Thoracic aorta (tissue), 2 donors: ENCODE results near the gene PSMD9. TPM values are rescaled to one million over a fixed set of nuclear protein-coding genes. Genes with fewer than 3 reads are reported as not detected.
A peak's percentile ranks its signal among the peaks of the same experiment; 100 is the strongest.
"Not testable (repeated sequence)": the region's sequence is repeated elsewhere in the genome, so short reads cannot be mapped to it uniquely, and the experiment has no call there.

ENCODE experiments used
- ATAC-seq: fragments of 150-250 bp; one replicate; pipeline ENCODE4 v1.8.0; 2017; ENCODE audit warnings: low read depth; ENCODE audit not compliant: insufficient number of reproducible peaks, low FRiP score
- DNase-seq: peaks from one replicate; pipeline ENCODE4 v3.0.0-alpha.2; 2020; ENCODE audit warnings: low spot score
- H3K27ac ChIP-seq, 2 donors: fragments of 200-600 bp; sonication (generic); 1 replicate in 1 of 2; 2 replicates in 1 of 2; pipeline ENCODE4 v1.5.1; 2016; ENCODE audit warnings: mild to moderate bottlenecking in 2 of 2, moderate library complexity in 2 of 2
- H3K27me3 ChIP-seq: fragments of 200-600 bp; sonication (generic); replicated peaks from 2 replicates; pipeline ENCODE4 v1.6.0; 2016; ENCODE audit warnings: mild to moderate bottlenecking; ENCODE audit not compliant: insufficient read depth
- H3K36me3 ChIP-seq: fragments of 200-600 bp; sonication (generic); one replicate; pipeline ENCODE4 v1.5.1; 2016
- H3K4me1 ChIP-seq, 2 donors: fragments of 200-600 bp; sonication (generic); 1 replicate in 1 of 2; 2 replicates in 1 of 2; pipeline versions ENCODE4 v1.5.1 to v1.6.0; 2016; ENCODE audit warnings: low read depth in 2 of 2, mild to moderate bottlenecking in 1 of 2; ENCODE audit not compliant: control insufficient read depth in 1 of 2
- H3K4me3 ChIP-seq: fragments of 200-600 bp; sonication (generic); 2 replicates; pipeline ENCODE4 v1.5.1; 2016; ENCODE audit warnings: mild to moderate bottlenecking
- H3K9me3 ChIP-seq: fragments of 200-600 bp; sonication (generic); 2 replicates; pipeline ENCODE4 v1.5.1; 2016
- CTCF ChIP-seq: fragments of 200-600 bp; sonication (generic); IDR thresholded peaks from one replicate; pipeline ENCODE4 v1.5.1; 2019; ENCODE audit warnings: antibody characterized with exemption
- total RNA-seq, 2 donors: library from RNA; depleted of rRNA; stranded (reverse); fragments of >200 nt; gene quantifications; one replicate each; pipeline versions ENCODE4 v1.1.0 to v1.2.3, GENCODE V29; 2016

Gene PSMD9
- total RNA-seq, 2 donors from 2014 or later, result 93.4 to 101 TPM

DNA sequence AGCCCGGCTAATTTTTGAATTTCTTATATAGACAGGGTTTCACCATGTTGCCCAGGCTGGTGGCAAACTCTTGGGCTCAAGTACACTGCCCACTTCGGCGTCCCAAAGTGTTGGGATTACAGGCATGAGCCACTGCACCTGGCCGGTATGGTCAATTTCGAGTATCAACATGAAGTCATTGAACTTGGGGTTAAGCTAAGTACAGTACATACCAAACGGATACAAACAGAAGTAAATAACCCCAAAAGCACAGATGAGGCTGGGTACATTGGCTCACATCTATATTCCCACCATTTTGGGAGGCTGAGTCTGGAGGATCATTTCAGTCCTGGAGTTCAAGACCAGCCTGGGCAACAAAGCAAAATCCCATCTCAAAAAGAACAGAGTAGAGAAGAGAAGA, 13.0 kb upstream of the PSMD9 start:
- H3K4me3 ChIP-seq, result no peak overlapping the region
- DNase-seq (no peak), ATAC-seq (no peak)
- H3K4me1 ChIP-seq, result no peaks in the 10 kb centered on the region
- no peaks in the 10 kb centered on the region for H3K36me3 ChIP-seq
- no peaks in the 10 kb centered on the region for H3K27me3 ChIP-seq
- H3K27ac ChIP-seq, result no peak overlapping the region
- H3K9me3 ChIP-seq, result no peaks in the 10 kb centered on the region
- TF ChIP-seq CTCF, result no peak

GRCh38 chr12:121876080-121876447, 12.5 kb upstream of the PSMD9 start:
- not testable (repeated sequence) for H3K27ac ChIP-seq, H3K27me3 ChIP-seq, ATAC-seq, DNase-seq, H3K4me1 ChIP-seq, H3K36me3 ChIP-seq, H3K9me3 ChIP-seq, H3K4me3 ChIP-seq

DNA sequence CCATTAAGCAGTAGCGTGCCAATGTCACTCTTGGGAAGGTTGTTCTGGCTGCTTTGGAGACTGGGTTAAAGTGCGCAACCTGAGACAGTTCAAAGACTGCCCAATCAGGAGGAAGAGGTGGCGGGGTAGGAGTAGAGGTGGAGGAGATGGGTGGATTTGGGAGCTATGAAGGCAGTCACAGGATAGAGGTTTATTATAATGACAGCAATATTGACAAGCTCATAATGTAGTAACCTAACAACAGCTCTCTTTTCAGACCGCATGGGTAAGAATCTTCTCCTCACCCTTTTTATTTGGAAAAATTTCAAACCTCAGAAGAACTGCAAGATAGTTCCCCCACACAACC, 5.3 kb upstream of the PSMD9 start:
- Histone ChIP-seq H3K27me3 (no peaks in the 10 kb centered on the region), H3K27ac (no peak overlapping the region), H3K36me3 (no peaks in the 10 kb centered on the region), H3K4me3 (no peak overlapping the region), H3K4me1 (peaks cover 3 to 4% of the 10 kb centered on the region in 2 donors), H3K9me3 (no peaks in the 10 kb centered on the region)
- no peak for TF ChIP-seq CTCF
- ATAC-seq (no peak), DNase-seq (no peak)

DNA sequence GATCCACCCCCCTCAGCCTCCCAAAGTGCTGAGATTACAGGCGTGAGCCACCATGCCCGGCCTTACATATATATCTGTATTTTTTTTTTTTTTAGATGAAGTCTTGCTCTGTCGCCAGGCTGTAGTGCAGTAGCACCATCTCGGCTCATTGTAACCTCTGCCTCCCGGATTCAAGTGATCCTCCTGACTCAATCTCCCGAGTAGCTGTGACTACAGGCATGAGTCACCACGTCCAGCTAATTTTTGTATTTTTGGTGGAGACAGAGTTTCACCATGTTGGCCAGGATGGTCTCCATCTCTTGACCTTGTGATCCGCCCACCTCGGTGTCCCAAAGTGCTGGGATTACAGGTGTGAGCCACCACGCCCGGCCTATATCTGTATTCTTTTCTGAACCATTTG, 3.5 kb upstream of the PSMD9 start:
- H3K4me3 ChIP-seq, H3K9me3 ChIP-seq, DNase-seq, H3K27me3 ChIP-seq, H3K27ac ChIP-seq, H3K36me3 ChIP-seq, ATAC-seq: not testable (repeated sequence)
- peaks cover 10 to 15% of the 10 kb centered on the region in 2 donors for H3K4me1 ChIP-seq

DNA sequence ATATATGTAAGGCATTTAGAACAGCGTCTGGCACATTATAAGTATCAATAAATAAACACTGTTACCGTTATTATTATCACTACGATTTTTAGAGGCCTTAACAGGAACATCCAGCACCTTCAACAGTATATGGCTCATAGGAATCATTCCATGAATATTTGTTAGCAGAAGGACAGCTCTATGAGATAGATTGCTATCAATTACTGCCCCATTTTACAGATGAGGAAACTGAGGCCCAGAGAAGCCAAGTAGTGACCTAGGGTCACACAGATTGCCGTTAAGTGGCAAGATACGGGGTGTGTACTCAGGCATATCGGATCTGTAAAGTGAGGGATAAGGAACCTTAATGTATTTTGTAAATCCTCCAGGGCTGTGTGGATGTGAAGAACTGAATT, 510 bp upstream of the PSMD9 start:
- Histone ChIP-seq H3K4me1 (peaks cover 18 to 27% of the 10 kb centered on the region in 2 donors), H3K9me3 (no peaks in the 10 kb centered on the region), H3K4me3 (peak overlapping the region; percentile 89), H3K36me3 (no peaks in the 10 kb centered on the region), H3K27me3 (no peaks in the 10 kb centered on the region), H3K27ac (peak overlapping the region in 1 of 2 donors; percentile 96)
- TF ChIP-seq CTCF, result no peak
- ATAC-seq (no peak), DNase-seq (no peak)

- TF ChIP-seq CTCF, result no peak
- Histone ChIP-seq H3K9me3 (no peaks in the 10 kb centered on the region), H3K4me3 (peak overlapping the region; percentile 89), H3K4me1 (peaks cover 27 to 39% of the 10 kb centered on the region in 2 donors), H3K27ac (peak overlapping the region; percentile 95 to 96), H3K36me3 (no peaks in the 10 kb centered on the region), H3K27me3 (no peaks in the 10 kb centered on the region)
- DNase-seq, result no peak
- no peak for ATAC-seq
These were observed 659 bp downstream of the PSMD9 start for GRCh38 chr12:121889274-121889624.

DNA sequence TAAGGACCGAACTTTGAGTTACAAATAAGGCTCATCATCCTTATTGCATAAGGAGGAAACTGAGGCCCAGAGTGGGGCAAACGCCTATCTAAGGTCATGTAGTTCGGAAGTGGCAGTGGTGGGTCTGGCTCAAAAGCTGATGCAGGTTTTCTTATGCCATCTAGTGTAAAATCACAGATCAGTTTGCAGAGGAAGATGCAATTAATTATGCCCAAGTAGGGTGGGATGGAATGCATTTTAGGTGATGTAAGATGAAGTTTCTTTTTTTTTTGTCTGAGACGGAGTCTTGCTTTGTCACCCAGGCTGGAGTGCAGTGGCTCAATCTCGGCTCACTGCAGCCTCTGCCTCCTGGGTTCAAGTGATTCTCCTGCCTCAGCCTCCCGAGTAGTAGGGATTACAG, 1.1 kb downstream of the PSMD9 start:
- not testable (repeated sequence) for H3K27me3 ChIP-seq, ATAC-seq, DNase-seq, H3K9me3 ChIP-seq, H3K36me3 ChIP-seq
- peaks cover 28 to 43% of the 10 kb centered on the region in 2 donors for H3K4me1 ChIP-seq
- peak overlapping the region in 1 of 2 donors; percentile 96 for H3K27ac ChIP-seq
- peak overlapping the region; percentile 89 for H3K4me3 ChIP-seq
